Posterior cingulate gyrus (tissue), 11 donors: ENCODE measurements around the gene KIAA1217.
"Not testable (repeated sequence)": the region's sequence is repeated elsewhere in the genome, so short reads cannot be mapped to it uniquely, and the experiment has no call there.

ENCODE experiments used
- DNase-seq, 10 donors: peaks; one replicate each; pipeline versions ENCODE4 v3.0.0 to v3.0.0-alpha.2; 2020 to 2021; ENCODE audit warnings: mixed read lengths in 3 of 10
- intact Hi-C: fragments of 100-400 bp; cut with DNase I; formaldehyde crosslinking; loops from one replicate; pipeline ENCODE4 v1.15.1; 2023

KIAA1217 gene

GRCh38 chr10:24430591-24430990 is 221.7 kb downstream of the KIAA1217 start:
- DNase-seq, result no peak
- intact Hi-C loops, result no loop called here

DNA sequence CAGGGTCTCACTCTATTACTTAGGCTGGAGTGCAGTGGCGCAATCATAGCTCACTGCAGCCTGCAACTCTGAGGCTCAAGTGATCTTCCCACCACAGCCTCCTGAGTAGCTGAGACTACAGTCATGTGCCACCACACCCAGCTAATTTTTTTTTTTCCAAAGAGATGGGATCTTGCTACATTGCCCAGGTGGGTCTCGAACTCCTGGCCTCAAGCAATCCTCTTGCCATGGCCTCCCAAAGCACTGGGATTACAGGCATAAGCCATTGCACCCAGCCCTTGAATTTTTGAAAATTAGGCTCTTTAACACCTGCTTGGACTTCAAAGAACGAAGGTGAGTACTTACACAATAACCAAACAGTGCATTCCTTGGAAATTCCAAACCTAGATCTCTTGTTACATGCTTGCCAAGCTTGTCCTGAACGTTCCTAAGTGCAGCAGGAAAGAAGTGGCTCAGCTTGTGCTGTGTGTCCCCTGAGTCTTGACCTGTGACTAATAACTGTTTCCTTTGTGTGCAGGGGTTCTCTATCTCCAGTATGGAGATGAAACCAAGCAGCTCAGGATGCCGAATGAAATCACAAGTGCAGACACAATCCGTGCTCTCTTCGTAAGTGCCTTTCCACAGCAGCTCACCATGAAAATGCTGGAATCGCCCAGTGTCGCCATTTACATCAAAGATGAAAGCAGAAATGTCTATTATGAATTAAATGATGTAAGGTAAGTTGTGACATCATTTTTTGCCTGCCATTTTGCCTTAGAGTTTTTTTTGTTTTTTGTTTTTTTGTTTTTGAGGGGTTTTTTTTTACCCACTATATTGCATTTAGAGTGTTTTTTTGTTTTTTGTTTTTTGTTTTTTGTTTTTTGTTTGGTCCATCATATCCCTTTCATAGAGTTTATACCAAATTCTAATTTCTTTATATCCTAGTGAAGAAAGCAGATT is 223.8 kb downstream of the KIAA1217 start:
- intact Hi-C loops, result no loop called here

GRCh38 chr10:24433705-24434104 is 224.8 kb downstream of the KIAA1217 start:
- DNase-seq, result no peak
- intact Hi-C loops, result no loop called here

More for the DNA sequence above, 223.8 kb downstream of the KIAA1217 start:
- DNase-seq, result no peak

GRCh38 chr10:24434961-24435360 is 226.0 kb downstream of the KIAA1217 start:
- intact Hi-C loops, result no loop called here

DNA sequence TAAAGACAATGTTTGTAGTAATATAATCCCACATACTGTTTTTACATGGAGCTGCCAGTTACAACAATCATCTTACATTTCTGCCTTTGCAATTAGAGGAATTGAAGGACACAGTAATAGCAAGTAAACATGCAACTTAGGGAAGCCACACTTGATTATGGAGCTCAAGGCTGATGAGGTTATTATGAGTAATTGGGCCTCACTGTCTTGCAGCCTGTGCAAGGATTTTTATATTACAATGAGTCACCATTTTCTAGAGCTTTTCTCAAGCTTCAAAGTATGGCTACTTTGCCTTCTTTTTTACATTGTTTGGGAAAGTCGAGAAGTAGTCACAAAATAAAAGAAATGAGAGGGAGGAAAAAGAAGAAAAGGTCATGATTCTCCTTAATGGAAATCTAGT is 226.4 kb downstream of the KIAA1217 start:
- no peak for DNase-seq
- intact Hi-C loops, result no loop called here

More at GRCh38 chr10:24434961-24435360, 226.0 kb downstream of the KIAA1217 start:
- no peak for DNase-seq

DNA sequence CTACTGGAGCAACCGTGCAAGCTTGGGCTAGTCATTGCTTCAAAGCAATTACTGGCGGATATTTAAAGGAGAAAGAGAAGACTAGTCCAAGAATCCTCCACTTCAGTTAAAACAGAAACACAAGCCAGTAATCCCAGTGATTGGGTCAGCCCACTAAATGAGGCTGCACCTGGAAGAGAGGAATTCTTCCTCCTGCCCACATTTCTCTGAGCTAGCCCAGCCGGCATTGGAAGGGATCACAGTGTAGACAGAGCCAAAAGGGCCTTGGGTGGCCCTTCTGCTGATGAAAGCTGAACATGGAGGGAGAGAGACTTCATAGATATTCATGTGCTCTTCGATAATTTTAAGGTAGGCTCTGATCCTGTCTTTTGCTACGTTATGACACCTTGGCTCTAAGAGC is 228.4 kb downstream of the KIAA1217 start:
- no peak for DNase-seq
- intact Hi-C loops, result no loop called here

DNA sequence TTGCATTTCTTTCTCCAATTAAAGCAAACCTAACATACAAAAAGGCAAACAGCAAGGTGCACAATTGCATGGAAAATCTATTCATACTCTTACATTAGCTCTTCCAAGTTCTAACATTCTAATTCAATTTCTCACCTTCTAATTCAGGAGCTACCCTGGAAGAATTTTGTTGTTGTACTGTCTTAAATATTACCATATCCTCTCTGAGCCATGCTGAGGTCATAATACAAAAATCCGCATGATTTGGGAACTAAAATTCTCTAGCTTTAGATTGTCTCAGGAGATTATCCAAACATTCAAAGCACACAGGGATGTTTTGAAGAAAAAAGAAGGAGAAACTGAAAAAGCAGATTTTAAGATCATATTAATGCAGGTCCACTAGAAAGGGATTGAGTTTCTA is 229.9 kb downstream of the KIAA1217 start:
- intact Hi-C loops, result no loop called here
- DNase-seq, result no peak

DNA sequence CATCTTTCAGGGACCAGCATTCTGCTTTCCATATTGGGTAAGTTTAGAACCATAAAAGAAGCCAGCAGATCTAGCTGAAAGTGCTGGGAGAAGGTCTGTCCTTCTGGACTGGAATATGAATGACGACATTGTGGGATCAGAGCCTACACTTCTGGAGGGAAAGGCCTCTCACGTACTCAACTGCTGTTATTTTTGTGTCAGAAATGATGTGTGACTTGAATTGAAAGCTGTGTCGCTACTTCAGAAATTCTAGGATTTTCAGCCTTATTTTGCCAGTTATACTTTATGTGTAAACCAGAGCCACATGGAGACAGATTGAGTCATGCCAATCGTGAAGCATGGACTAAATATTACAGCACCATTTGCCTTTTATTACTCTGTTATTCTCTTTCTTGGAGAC is 231.0 kb downstream of the KIAA1217 start:
- intact Hi-C loops, result no loop called here
- DNase-seq, result no peak

- intact Hi-C loops, result no loop called here
- no peak for DNase-seq
Measured at GRCh38 chr10:24440817-24441797, 232.2 kb downstream of the KIAA1217 start.

- no peak for DNase-seq
- intact Hi-C loops, result no loop called here
Measured at GRCh38 chr10:24442234-24442633, 233.3 kb downstream of the KIAA1217 start.

DNA sequence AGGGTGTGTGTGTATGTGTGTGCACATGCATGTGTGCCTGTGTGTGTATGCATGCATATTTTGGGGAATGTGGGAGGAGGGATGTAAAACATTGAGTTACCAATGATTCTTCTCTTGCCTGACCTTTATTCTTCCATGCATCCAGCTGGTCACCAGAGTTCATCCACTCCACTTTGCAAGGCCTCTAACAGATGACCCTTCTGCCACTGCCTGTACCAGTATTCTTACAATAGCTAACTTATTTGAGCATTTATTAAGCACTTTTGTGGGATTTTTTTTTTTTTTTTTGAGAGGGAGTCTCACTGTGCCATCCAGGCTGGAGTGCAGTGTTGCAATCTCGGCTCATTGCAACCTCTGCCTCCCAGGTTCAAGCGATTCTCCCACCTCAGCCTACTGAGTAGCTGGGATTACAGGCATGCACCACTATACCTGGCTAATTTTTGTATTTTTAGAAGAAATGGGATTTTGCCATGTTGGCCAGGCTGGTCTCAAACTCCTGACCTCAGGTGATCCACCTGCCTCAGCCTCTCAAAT is 233.8 kb downstream of the KIAA1217 start:
- intact Hi-C loops, DNase-seq: not testable (repeated sequence)

DNA sequence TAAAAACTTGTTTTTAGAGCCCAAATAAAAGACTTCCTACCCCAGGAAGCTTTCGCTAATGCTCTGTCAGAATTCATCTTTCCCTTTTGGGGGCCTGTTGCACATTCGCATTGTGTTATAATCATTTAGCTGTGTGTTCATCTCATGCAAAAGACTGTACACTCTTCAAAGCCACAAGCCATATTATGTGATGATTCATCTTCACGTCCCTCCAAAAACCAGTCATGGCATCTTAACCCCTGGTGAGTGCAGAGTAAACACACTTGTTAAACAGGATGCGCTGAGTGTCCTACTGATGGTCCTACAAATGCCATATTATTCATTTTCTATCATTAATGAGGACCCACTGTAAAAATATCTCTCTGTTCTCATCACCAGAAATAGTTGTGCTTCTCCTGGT is 235.4 kb downstream of the KIAA1217 start:
- intact Hi-C loops, result no loop called here
- DNase-seq, result no peak

DNA sequence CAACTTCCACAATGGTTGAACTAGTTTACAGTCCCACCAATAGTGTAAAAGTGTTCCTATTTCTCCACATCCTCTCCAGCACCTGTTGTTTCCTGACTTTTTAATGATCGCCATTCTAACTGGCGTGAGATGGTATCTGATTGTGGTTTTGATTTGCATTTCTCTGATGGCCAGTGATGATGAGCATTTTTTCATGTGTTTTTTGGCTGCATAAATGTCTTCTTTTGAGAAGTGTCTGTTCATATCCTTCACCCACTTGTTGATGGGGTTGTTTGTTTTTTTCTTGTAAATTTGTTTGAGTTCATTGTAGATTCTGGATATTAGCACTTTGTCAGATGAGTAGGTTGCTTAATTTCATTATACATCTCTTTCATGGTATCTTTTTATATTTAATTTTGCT is 237.0 kb downstream of the KIAA1217 start:
- intact Hi-C loops, DNase-seq: not testable (repeated sequence)

- intact Hi-C loops, result no loop called here
- no peak for DNase-seq
Measured at GRCh38 chr10:24446739-24447138, 237.8 kb downstream of the KIAA1217 start.

DNA sequence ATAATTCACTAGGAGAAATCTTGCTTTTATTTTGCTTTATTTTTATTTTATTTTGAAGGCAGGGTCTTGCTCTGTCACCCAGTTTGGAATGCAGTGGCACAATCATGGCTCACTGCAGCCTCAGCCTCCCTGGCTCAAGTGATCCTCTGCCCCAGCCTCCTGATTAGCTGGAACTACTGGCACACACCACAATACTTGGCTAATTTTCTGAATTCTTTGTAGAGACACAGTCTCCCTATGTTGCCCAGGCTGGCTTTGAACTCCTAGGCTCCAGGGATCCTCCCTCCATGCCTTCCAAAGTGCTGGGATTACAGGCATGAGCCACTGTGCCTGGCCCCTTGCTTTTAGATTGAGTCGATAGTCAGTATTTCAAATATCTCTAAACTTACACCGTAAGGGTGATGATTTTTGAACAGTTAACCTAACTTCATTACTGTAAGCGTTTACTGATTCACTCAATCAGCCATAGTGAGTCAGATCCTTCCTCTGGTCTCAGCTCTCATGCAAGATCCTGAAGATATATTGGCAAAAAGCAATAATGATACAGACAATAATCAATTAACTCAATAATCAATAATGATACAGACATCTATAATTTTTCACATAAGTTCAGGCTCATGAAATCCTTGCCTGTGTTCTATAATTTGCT is 239.5 kb downstream of the KIAA1217 start:
- no peak for DNase-seq
- intact Hi-C loops, result no loop called here

DNA sequence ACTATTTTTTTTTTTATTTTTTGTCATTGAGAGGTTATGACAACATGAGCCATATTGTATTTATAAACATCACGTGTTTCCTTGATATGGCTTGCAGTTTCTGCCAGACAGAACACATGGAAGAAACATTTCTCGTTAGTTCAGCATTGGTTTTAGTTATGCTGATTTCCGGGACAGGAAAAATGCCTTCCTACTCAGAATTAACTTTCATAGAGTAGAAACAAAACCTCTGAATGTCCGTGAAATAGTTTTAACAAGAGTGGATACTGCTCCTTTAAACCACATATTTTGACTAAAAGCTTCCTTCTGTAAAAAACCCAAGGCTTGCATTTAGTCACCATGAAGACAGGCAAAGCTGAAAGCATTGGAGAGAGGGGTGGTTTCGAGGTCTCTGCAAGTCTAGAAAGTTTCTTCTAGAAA is 240.4 kb downstream of the KIAA1217 start:
- no peak for DNase-seq
- intact Hi-C loops, result no loop called here

DNA sequence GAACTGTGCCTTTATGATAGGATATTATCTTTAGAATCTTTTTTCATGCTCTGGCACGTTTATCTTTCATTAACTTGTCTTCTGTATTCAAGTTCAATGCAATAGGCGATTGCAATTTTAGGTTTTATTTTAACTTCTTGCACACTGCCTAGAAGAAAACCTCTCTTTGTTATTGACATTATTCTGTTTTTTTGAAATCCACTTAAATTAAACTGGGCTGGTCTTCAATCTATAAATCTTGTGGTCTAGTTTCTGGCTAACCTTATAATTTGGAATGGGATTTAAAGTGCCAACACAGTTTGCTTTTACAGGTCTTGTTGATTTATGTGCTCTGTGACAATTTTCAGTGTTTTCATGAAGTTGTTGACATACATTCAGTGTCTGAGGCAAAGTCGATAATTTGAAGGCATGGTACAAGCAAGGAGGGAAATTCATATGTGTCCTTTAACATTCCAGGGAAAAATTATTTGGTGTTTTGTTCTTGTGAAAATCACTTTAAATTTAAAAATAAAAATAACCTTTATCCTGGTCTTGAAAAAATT is 240.9 kb downstream of the KIAA1217 start:
- DNase-seq, result no peak
- intact Hi-C loops, result no loop called here

DNA sequence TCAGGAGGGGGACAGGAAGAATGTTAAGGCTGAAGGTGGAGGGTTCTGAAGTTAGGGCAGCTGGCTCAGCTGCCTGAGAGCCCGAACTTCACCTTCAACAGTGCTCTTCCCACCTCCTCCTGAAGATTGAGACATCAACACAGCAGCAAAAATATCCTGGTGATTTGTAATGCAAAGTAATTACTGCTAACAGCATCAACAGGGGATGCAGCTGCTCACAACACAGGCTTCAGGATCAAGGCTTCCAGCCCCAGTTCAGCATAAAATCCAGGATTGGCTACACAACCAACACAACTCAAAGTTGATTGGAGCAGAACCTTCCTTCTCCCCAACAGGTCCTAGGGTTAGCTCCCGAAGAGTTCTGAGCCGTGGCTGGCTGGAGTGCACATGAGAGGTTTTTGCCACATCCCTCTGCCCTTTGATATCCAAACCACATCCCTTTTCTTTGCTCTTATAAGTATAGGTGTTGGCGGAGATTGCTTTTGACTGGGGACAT is 242.4 kb downstream of the KIAA1217 start:
- peak in 1 of 10 donors; percentile 12 for DNase-seq
- intact Hi-C loops, result no loop called here

- intact Hi-C loops, result no loop called here
- no peak for DNase-seq
Measured at GRCh38 chr10:24452030-24452429, 243.1 kb downstream of the KIAA1217 start.

- intact Hi-C loops, result no loop called here
- no peak for DNase-seq
Measured at GRCh38 chr10:24453404-24453830, 244.5 kb downstream of the KIAA1217 start.
